ENCODE data around the gene TBC1D25. TPM values are rescaled to one million over a fixed set of nuclear protein-coding genes. Genes with fewer than 3 reads are reported as not detected.

Gene TBC1D25
- total RNA-seq, 2 experiments from 2014 or later = 7.6 to 11.2 TPM

DNA sequence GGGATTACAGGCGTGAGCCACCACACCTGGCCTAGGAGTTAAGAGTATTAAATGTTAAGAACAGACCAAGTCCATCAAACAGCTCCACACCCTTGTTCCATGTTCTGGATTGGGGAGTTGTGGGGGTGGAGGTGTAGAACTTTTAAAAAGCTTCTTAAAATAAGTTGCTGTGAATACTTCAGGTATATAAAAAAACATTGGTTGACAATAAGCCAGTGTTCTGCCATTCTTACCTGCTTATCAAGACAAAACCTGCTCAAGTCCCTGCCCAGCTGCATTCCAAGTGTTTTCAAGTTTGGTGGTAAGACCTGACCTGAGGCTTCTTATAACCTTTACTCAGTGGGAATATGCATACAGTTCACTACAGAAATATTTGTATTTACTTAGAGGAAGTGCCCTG, 41.1 kb downstream of the TBC1D25 start:
- intact Hi-C loops (cut with micrococcal nuclease; ENCODE audit: unreplicated experiment) = no loop called here
- no peaks in the 10 kb centered on the region for H3K9me2 ChIP-seq (ENCODE audit: insufficient read depth, low read length)
- H3K4me1 ChIP-seq (ENCODE audit: insufficient read depth, low read length, poor library complexity, severe bottlenecking) = peaks cover 16% of the 10 kb centered on the region
- H3K4me2 ChIP-seq (ENCODE audit: low read length) = no peak overlapping the region
- no peaks in the 10 kb centered on the region for H3K9me3 ChIP-seq (ENCODE audit: low read length)
- H3K79me2 ChIP-seq (ENCODE audit: insufficient read depth, low read depth, low read length) = peaks cover 21% of the 10 kb centered on the region
- H3K27ac ChIP-seq (ENCODE audit: low read depth, low read length, poor library complexity, severe bottlenecking) = no peak overlapping the region
- CTCF ChIA-PET (ENCODE audit: unreplicated experiment) = no interaction called here
- TF ChIP-seq EZH2phosphoT487 (IDR thresholded peaks at IDR 0.05; ENCODE audit: borderline replicate concordance, low read depth, low read length) = no peak
- TF ChIP-seq, protein P1, sequence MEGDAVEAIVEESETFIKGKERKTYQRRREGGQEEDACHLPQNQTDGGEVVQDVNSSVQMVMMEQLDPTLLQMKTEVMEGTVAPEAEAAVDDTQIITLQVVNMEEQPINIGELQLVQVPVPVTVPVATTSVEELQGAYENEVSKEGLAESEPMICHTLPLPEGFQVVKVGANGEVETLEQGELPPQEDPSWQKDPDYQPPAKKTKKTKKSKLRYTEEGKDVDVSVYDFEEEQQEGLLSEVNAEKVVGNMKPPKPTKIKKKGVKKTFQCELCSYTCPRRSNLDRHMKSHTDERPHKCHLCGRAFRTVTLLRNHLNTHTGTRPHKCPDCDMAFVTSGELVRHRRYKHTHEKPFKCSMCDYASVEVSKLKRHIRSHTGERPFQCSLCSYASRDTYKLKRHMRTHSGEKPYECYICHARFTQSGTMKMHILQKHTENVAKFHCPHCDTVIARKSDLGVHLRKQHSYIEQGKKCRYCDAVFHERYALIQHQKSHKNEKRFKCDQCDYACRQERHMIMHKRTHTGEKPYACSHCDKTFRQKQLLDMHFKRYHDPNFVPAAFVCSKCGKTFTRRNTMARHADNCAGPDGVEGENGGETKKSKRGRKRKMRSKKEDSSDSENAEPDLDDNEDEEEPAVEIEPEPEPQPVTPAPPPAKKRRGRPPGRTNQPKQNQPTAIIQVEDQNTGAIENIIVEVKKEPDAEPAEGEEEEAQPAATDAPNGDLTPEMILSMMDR (conservative IDR thresholded peaks at IDR 0.05; ENCODE audit: low read length) = no peak
- POLR2A ChIA-PET = no interaction called here
- no peak for DNase-seq (ENCODE audit: low spot score)
- BruUV-seq (replicated peaks) = no TSS peak
- H4K20me1 ChIP-seq (ENCODE audit: insufficient read depth, low read length) = no peaks in the 10 kb centered on the region
- H3K4me3 ChIP-seq (ENCODE audit: low read depth, low read length, poor library complexity, severe bottlenecking) = no peak overlapping the region
- H2AFZ ChIP-seq (ENCODE audit: low read length) = no peak overlapping the region
- peaks cover 45% of the 10 kb centered on the region for H3K36me3 ChIP-seq (ENCODE audit: insufficient read depth, low read length)

DNA sequence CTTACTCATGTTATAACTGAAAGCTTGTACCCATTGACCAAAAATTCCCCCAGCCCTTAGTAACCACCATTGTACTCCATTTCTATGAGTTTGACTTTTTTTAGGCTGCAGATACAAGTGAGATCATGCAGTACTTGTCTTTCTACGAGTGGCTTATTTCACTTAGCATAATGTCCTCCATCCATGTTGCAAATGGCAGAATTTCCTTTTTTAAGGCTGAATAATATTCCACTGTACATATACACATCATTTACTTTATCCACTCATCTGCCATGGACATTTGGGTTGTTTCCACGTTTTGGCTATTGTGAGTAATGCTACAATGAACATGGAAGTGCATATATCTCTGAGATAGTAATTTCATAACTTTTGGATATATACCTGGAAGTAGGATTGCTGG, 45.2 kb downstream of the TBC1D25 start:
- Histone ChIP-seq H3K9me3 (ENCODE audit: low read length) (no peaks in the 10 kb centered on the region), H2AFZ (ENCODE audit: low read length) (no peak overlapping the region), H3K4me1 (ENCODE audit: insufficient read depth, low read length, poor library complexity, severe bottlenecking) (no peaks in the 10 kb centered on the region), H3K4me3 (ENCODE audit: low read depth, low read length, poor library complexity, severe bottlenecking) (no peak overlapping the region), H3K36me3 (ENCODE audit: insufficient read depth, low read length) (peaks cover 4% of the 10 kb centered on the region), H3K27ac (ENCODE audit: low read depth, low read length, poor library complexity, severe bottlenecking) (no peak overlapping the region), H3K4me2 (ENCODE audit: low read length) (no peak overlapping the region), H3K79me2 (ENCODE audit: insufficient read depth, low read depth, low read length) (no peaks in the 10 kb centered on the region), H3K9me2 (ENCODE audit: insufficient read depth, low read length) (no peaks in the 10 kb centered on the region), H4K20me1 (ENCODE audit: insufficient read depth, low read length) (no peaks in the 10 kb centered on the region)
- TF ChIP-seq EZH2phosphoT487 (IDR thresholded peaks at IDR 0.05; ENCODE audit: borderline replicate concordance, low read depth, low read length) = no peak
- TF ChIP-seq, protein P1 (conservative IDR thresholded peaks at IDR 0.05; ENCODE audit: low read length) = no peak
- POLR2A ChIA-PET = interaction anchor here (1.1 kb wide), 1 partner anchor 12 kb away, joined by 5 read pairs; no protein-coding TSS in a partner anchor
- CTCF ChIA-PET (ENCODE audit: unreplicated experiment) = no interaction called here
- intact Hi-C loops (cut with micrococcal nuclease; ENCODE audit: unreplicated experiment) = no loop called here
- BruUV-seq (replicated peaks) = no TSS peak
- DNase-seq (ENCODE audit: low spot score) = no peak

DNA sequence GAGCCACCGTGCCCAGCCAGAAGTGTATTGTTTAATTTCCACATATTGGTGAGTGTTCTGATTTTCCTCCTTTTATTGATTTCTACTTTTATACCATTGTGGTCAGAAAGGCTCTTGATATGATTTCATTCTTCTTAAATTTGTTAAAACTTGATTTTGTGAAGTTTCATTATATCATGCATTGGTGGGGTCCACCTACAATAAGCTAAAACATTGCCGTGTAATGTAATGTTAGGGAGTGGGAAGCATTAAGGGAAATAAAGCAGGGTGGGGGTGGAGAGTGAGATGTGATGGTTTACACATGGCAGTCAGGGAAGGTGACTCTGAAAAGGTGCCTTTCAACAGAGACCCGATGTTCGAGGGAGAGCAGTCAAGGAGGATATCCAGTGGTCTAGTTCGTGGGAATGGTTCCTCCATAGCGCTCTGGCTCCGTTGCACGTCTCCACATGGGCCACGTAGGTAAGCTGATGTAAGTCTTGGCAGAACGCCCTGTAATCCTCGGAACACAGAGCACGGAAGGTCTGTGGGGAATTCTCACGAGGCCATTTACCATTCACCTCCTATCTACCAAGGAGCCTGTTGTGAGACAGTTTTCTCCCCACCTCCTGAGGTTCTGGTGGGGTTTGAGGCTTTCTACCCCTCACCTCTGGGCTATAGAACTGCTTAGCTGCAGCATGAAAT, 50.1 kb downstream of the TBC1D25 start:
- Histone ChIP-seq H2AFZ (ENCODE audit: low read length) (no peak overlapping the region), H3K4me2 (ENCODE audit: low read length) (no peak overlapping the region), H3K9me2 (ENCODE audit: insufficient read depth, low read length) (no peaks in the 10 kb centered on the region), H4K20me1 (ENCODE audit: insufficient read depth, low read length) (no peaks in the 10 kb centered on the region), H3K79me2 (ENCODE audit: insufficient read depth, low read depth, low read length) (no peaks in the 10 kb centered on the region), H3K4me1 (ENCODE audit: insufficient read depth, low read length, poor library complexity, severe bottlenecking) (peaks cover 6% of the 10 kb centered on the region), H3K9me3 (ENCODE audit: low read length) (no peaks in the 10 kb centered on the region), H3K4me3 (ENCODE audit: low read depth, low read length, poor library complexity, severe bottlenecking) (no peak overlapping the region), H3K36me3 (ENCODE audit: insufficient read depth, low read length) (no peaks in the 10 kb centered on the region), H3K27ac (ENCODE audit: low read depth, low read length, poor library complexity, severe bottlenecking) (no peak overlapping the region)
- intact Hi-C loops (cut with micrococcal nuclease; ENCODE audit: unreplicated experiment) = no loop called here
- no peak for DNase-seq (ENCODE audit: low spot score)
- POLR2A ChIA-PET = no interaction called here
- BruUV-seq (replicated peaks) = no TSS peak
- TF ChIP-seq EZH2phosphoT487 (IDR thresholded peaks at IDR 0.05; ENCODE audit: borderline replicate concordance, low read depth, low read length) = no peak
- TF ChIP-seq, protein P1 (conservative IDR thresholded peaks at IDR 0.05; ENCODE audit: low read length) = no peak
- CTCF ChIA-PET (ENCODE audit: unreplicated experiment) = no interaction called here

Data from OCI-LY7 (cell line).